H1 (cell line): ENCODE measurements around the gene GJB6. TPM values are rescaled to one million over a fixed set of nuclear protein-coding genes. Genes with fewer than 3 reads are reported as not detected.

Experiments
- CTCF ChIA-PET: fragments of 300-600 bp; sonication (Branson Sonifier 250); formaldehyde crosslinking; loops from one replicate; lab custom pipeline; 2021; ENCODE audit not compliant: partially characterized antibody; lab: Charles Lee
- POLR2A ChIA-PET: fragments of 300-600 bp; sonication (Branson Sonifier 250); formaldehyde crosslinking; loops from one replicate; lab custom pipeline; 2021; ENCODE audit warnings: inconsistent platforms; ENCODE audit not compliant: partially characterized antibody; lab: Charles Lee
- DNase-seq, 2 experiments: peaks; one replicate each; pipeline versions ENCODE4 v3.0.0 to v3.0.0-alpha.2; 2010 to 2022; ENCODE audit warnings: low spot score in 2 of 2, low read depth in 1 of 2, mixed read lengths in 1 of 2
- FAIRE-seq: peaks from 2 replicates; lab custom pipeline; 2011; peaks lifted over from hg19 to GRCh38; lab: Jason Lieb, UNC
- H2AFZ ChIP-seq: 2 replicates; pipeline ENCODE4 v1.8.1; 2012; ENCODE audit warnings: low read length, inconsistent platforms
- H2AK5ac ChIP-seq: 2 replicates; pipeline ENCODE4 v1.6.1; 2013; ENCODE audit warnings: low read depth, low read length
- H2BK120ac ChIP-seq: replicated peaks from 2 replicates; pipeline ENCODE3; 2013; ENCODE audit warnings: low read depth, low read length, inconsistent platforms
- H2BK12ac ChIP-seq: 2 replicates; pipeline ENCODE4 v1.6.1; 2013; ENCODE audit warnings: low read depth, low read length
- H2BK15ac ChIP-seq: 2 replicates; pipeline ENCODE4 v1.6.1; 2013; ENCODE audit warnings: low read length
- H2BK20ac ChIP-seq: 2 replicates; pipeline ENCODE4 v1.6.1; 2013; ENCODE audit warnings: low read length
- H2BK5ac ChIP-seq: 2 replicates; pipeline ENCODE4 v1.6.1; 2013; ENCODE audit warnings: low read depth, low read length
- H3K14ac ChIP-seq: 2 replicates; pipeline ENCODE4 v1.6.1; 2013; ENCODE audit warnings: inconsistent platforms; ENCODE audit not compliant: insufficient read length
- H3K18ac ChIP-seq: 2 replicates; pipeline ENCODE4 v1.6.1; 2013; ENCODE audit warnings: low read length; ENCODE audit errors: extremely low read depth
- H3K23ac ChIP-seq: 2 replicates; pipeline ENCODE4 v1.6.1; 2013; ENCODE audit warnings: inconsistent platforms; ENCODE audit not compliant: insufficient read length
- H3K23me2 ChIP-seq: 2 replicates; pipeline ENCODE4 v1.6.1; 2013; ENCODE audit warnings: low read depth, low read length
- H3K27ac ChIP-seq: 2 replicates; pipeline ENCODE4 v1.6.1; 2011; ENCODE audit warnings: low read depth, low read length, inconsistent platforms
- H3K27me3 ChIP-seq, 4 experiments: replicated peaks in 1 of 4; 1 replicate in 1 of 4; 2 replicates in 3 of 4; pipeline versions ENCODE4 v1.6.1 to v1.8.1; 2011 to 2013; ENCODE audit warnings: low read length in 3 of 4, mild to moderate bottlenecking in 3 of 4, inconsistent platforms in 2 of 4, mixed read lengths in 2 of 4, moderate library complexity in 1 of 4; ENCODE audit not compliant: control insufficient read depth in 3 of 4, insufficient read depth in 3 of 4; ENCODE audit errors: extremely low read depth in 1 of 4
- H3K36me3 ChIP-seq, 4 experiments: 2 replicates each; pipeline versions ENCODE4 v1.6.1 to v1.8.1; 2011 to 2013; ENCODE audit warnings: mild to moderate bottlenecking in 4 of 4, low read length in 3 of 4, moderate library complexity in 2 of 4, control low read depth in 1 of 4, inconsistent platforms in 1 of 4; ENCODE audit not compliant: insufficient read depth in 4 of 4, control insufficient read depth in 2 of 4
- H3K4ac ChIP-seq: replicated peaks from 2 replicates; pipeline ENCODE3; 2013; ENCODE audit warnings: low read length, low read depth, mixed read lengths, inconsistent platforms; ENCODE audit not compliant: insufficient read length
- H3K4me1 ChIP-seq, 4 experiments: replicated peaks in 1 of 4; 1 replicate in 1 of 4; 2 replicates in 3 of 4; pipeline versions ENCODE4 v1.6.1 to v1.8.1; 2011 to 2013; ENCODE audit warnings: low read length in 3 of 4, inconsistent platforms in 2 of 4, mixed read lengths in 1 of 4; ENCODE audit not compliant: insufficient read depth in 4 of 4, control insufficient read depth in 3 of 4
- H3K4me2 ChIP-seq, 2 experiments: 2 replicates each; pipeline versions ENCODE4 v1.6.1 to v1.8.1; 2011 to 2013; ENCODE audit warnings: low read depth in 2 of 2, low read length in 2 of 2, control low read depth in 1 of 2, inconsistent platforms in 1 of 2, mild to moderate bottlenecking in 1 of 2; ENCODE audit not compliant: insufficient read depth in 1 of 2
- H3K4me3 ChIP-seq, 4 experiments: fragments of 200-600, 300-600 bp in 1 of 4; sonication (generic), shearing (Covaris generic), sonication (Bioruptor Twin) in 1 of 4; 2 replicates each; pipeline versions ENCODE4 v1.5.1 to v1.8.1; 2011 to 2016; ENCODE audit warnings: low read length in 4 of 4, low read depth in 3 of 4, control low read depth in 2 of 4, inconsistent platforms in 2 of 4, mild to moderate bottlenecking in 2 of 4, mixed read lengths in 1 of 4, moderate library complexity in 1 of 4; ENCODE audit not compliant: insufficient read depth in 2 of 4; ENCODE audit errors: extremely low read depth in 1 of 4
- H3K56ac ChIP-seq: replicated peaks from 2 replicates; pipeline ENCODE3; 2013; ENCODE audit warnings: low read depth, mild to moderate bottlenecking, mixed read lengths, low read length, inconsistent platforms; ENCODE audit not compliant: insufficient read length
- H3K79me1 ChIP-seq: 2 replicates; pipeline ENCODE4 v1.6.1; 2013; ENCODE audit warnings: low read depth, low read length, control low read depth
- H3K79me2 ChIP-seq, 2 experiments: 2 replicates each; pipeline versions ENCODE4 v1.6.1 to v1.8.1; 2012 to 2013; ENCODE audit warnings: low read length in 2 of 2, mild to moderate bottlenecking in 2 of 2, inconsistent platforms in 1 of 2; ENCODE audit not compliant: insufficient read depth in 2 of 2, control insufficient read depth in 1 of 2
- H3K9ac ChIP-seq, 4 experiments: replicated peaks in 1 of 4; 1 replicate in 1 of 4; 2 replicates in 3 of 4; pipeline versions ENCODE4 v1.6.1 to v1.8.1; 2011 to 2013; ENCODE audit warnings: low read depth in 3 of 4, low read length in 3 of 4, control low read depth in 2 of 4, mild to moderate bottlenecking in 2 of 4, moderate library complexity in 2 of 4, inconsistent platforms in 1 of 4; ENCODE audit errors: extremely low read depth in 1 of 4
- H3K9me3 ChIP-seq, 2 experiments: 2 replicates each; pipeline versions ENCODE4 v1.6.1 to v1.8.1; 2012 to 2013; ENCODE audit warnings: mild to moderate bottlenecking in 2 of 2, moderate library complexity in 2 of 2, control low read depth in 1 of 2, inconsistent platforms in 1 of 2, low read depth in 1 of 2, low read length in 1 of 2, mixed read lengths in 1 of 2; ENCODE audit not compliant: insufficient read depth in 2 of 2
- H4K20me1 ChIP-seq, 2 experiments: replicated peaks in 1 of 2; 2 replicates each; pipeline versions ENCODE3 to v1.8.1; 2011 to 2013; ENCODE audit warnings: inconsistent platforms in 2 of 2, low read length in 2 of 2, mild to moderate bottlenecking in 1 of 2; ENCODE audit not compliant: insufficient read depth in 2 of 2, control insufficient read depth in 1 of 2
- H4K5ac ChIP-seq: 2 replicates; pipeline ENCODE4 v1.6.1; 2013; ENCODE audit warnings: low read length, low read depth, mixed read lengths, inconsistent platforms; ENCODE audit not compliant: insufficient read length
- H4K8ac ChIP-seq: 2 replicates; pipeline ENCODE4 v1.8.0; 2013; ENCODE audit warnings: mild to moderate bottlenecking, moderate library complexity, low read length, inconsistent platforms; ENCODE audit not compliant: insufficient read depth; ENCODE audit errors: extremely low read depth
- H4K91ac ChIP-seq: replicated peaks from 2 replicates; pipeline ENCODE3; 2013; ENCODE audit warnings: low read length, mixed read lengths, inconsistent platforms; ENCODE audit not compliant: insufficient read length
- EZH2 ChIP-seq: fragments of 200-600 bp; sonication (generic); IDR thresholded peaks from 2 replicates; pipeline ENCODE4 v1.7.1; 2012; ENCODE audit warnings: low read depth, mild to moderate bottlenecking, moderate library complexity, low read length, inconsistent platforms; ENCODE audit not compliant: severe bottlenecking
- GABPA ChIP-seq: IDR thresholded peaks from 2 replicates; pipeline ENCODE4 v1.6.1; 2011; ENCODE audit warnings: mild to moderate bottlenecking, low read length, moderate library complexity, borderline replicate concordance; ENCODE audit not compliant: insufficient read depth
- KDM4A ChIP-seq: IDR thresholded peaks from one replicate; pipeline ENCODE4 v1.7.1; 2012; ENCODE audit warnings: low read depth, mild to moderate bottlenecking, moderate library complexity, low read length, inconsistent platforms; ENCODE audit not compliant: severe bottlenecking
- TBP ChIP-seq: IDR thresholded peaks from 2 replicates; pipeline ENCODE4 v1.6.1; 2011; ENCODE audit warnings: low read depth, low read length, improper control_type of control experiment
- WGBS, 2 experiments: shearing (Covaris generic) in 1 of 2; methylation state at CpG; one replicate each; pipeline versions ENCODE4 v1.1.6 to v1.1.7; 2013 to 2015; ENCODE audit warnings: low lambda C conversion rate in 2 of 2, mixed read lengths in 2 of 2, inconsistent platforms in 1 of 2, low coverage in 1 of 2, missing lambda C conversion rate in 1 of 2; ENCODE audit not compliant: insufficient replicate concordance in 2 of 2, insufficient coverage in 1 of 2, insufficient read length in 1 of 2; ENCODE audit errors: extremely low coverage in 1 of 2, missing lambda C conversion rate in 1 of 2; 5-methylcytosine and 5-hydroxymethylcytosine counted together
- polyA plus RNA-seq, 7 experiments: library from polyadenylated mRNA; depleted of rRNA in 3 of 7; stranded (reverse) in 5 of 7; unstranded in 2 of 7; fragments of >200 nt in 5 of 7; fragments of 200-250 nt in 2 of 7; gene quantifications; 1 replicate in 5 of 7; 2 replicates in 1 of 7; 4 replicates in 1 of 7; pipeline versions ENCODE4 v1.2.1 to v1.2.3, GENCODE V29; 2011 to 2013; ENCODE audit warnings: missing spikeins in 2 of 7, mixed read lengths in 2 of 7
- total RNA-seq: library from RNA; stranded (reverse); fragmentation: NEBNext Ultra II Directional; extraction: Animal tissue kit (Norgen Biotek cat#: 25700); gene quantifications from 2 replicates; pipeline ENCODE4 v1.2.1, GENCODE V29; 2021

The GJB6 gene
- total and polyA plus RNA-seq, 2 of the 8 experiments (the other 6 are each of a cell fraction or from before 2014, with no cell fraction given), result not detected

DNA sequence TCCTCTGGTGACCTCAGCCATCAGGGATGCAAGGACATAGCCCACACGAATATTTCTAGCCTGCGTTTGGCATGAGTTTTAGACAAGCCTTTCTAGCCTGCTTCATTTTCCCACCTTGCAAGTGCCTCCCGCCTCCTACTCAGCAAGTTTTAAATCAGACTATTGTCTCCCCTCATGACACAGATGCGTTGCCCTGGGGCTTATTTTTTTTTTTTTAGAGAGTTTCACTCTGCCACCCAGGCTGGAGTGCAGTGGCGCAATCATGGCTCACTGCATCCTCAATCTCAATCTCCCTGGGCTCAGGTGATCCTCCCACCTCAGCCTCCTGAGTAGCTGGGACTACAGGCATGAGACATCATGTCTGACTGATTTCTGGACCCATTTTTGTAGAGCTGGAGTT, 54.0 kb downstream of the GJB6 start:
- TF ChIP-seq TBP, result no peak
- TF ChIP-seq EZH2, result no peak
- no peak for TF ChIP-seq KDM4A
- TF ChIP-seq GABPA, result no peak
- H3K4ac ChIP-seq, result no peak overlapping the region
- H3K18ac ChIP-seq, result no peak overlapping the region
- no peak overlapping the region for H4K5ac ChIP-seq
- H3K4me3 ChIP-seq, result no peak overlapping the region
- H3K79me2 ChIP-seq, result no peaks in the 10 kb centered on the region
- peaks cover 0 to 3% (median 0%) of the 10 kb centered on the region in 4 experiments; a peak in 1 of 7 replicates for H3K27me3 ChIP-seq
- 82% methylated on average over 5 of the region's 5 CpGs; no CpG with 5 or more reads in 1 of the 2 experiments for WGBS, 2 experiments
- POLR2A ChIA-PET, result no interaction called here
- peak overlapping the region; percentile 34; the same call in 1 of the 2 replicates for H2AFZ ChIP-seq
- CTCF ChIA-PET, result no interaction called here
- FAIRE-seq (no peak), DNase-seq (no peak)
- H2BK120ac ChIP-seq, result no peak overlapping the region
- H4K91ac ChIP-seq, result no peak overlapping the region
- no peaks in the 10 kb centered on the region for H3K9me3 ChIP-seq
- no peak overlapping the region for H3K23ac ChIP-seq
- no peaks in the 10 kb centered on the region for H3K36me3 ChIP-seq
- no peak overlapping the region for H2BK15ac ChIP-seq
- no peak overlapping the region for H3K27ac ChIP-seq
- H2BK12ac ChIP-seq, result no peak overlapping the region
- no peak overlapping the region for H4K8ac ChIP-seq
- peaks cover 0 to 7% (median 0%) of the 10 kb centered on the region in 4 experiments; a peak in 1 of 7 replicates for H3K4me1 ChIP-seq
- H3K23me2 ChIP-seq, result no peaks in the 10 kb centered on the region
- H3K4me2 ChIP-seq, result no peak overlapping the region
- H2BK20ac ChIP-seq, result no peak overlapping the region
- H3K79me1 ChIP-seq, result no peaks in the 10 kb centered on the region
- no peak overlapping the region for H2BK5ac ChIP-seq
- no peak overlapping the region for H3K14ac ChIP-seq
- H3K56ac ChIP-seq, result no peak overlapping the region
- no peak overlapping the region for H3K9ac ChIP-seq
- H4K20me1 ChIP-seq, result no peaks in the 10 kb centered on the region
- no peak overlapping the region for H2AK5ac ChIP-seq
